NCI-H1694 (cell line): Measurements from ENCODE around the gene PTPN13.

Experiments
- DNase-seq: peaks from one replicate; lab custom pipeline; 2025; lab: John Stamatoyannopoulos, UW

PTPN13 gene

GRCh38 chr4:86818211-86818610 is 224.1 kb downstream of the PTPN13 start:
- DNase-seq, result no peak

GRCh38 chr4:86818841-86819240 is 224.7 kb downstream of the PTPN13 start:
- no peak for DNase-seq

GRCh38 chr4:86819561-86819960 is 225.4 kb downstream of the PTPN13 start:
- DNase-seq, result no peak

- DNase-seq, result no peak
These were observed 227.0 kb downstream of the PTPN13 start for GRCh38 chr4:86821151-86821550.

GRCh38 chr4:86822136-86822535 is 228.0 kb downstream of the PTPN13 start:
- DNase-seq, result no peak

GRCh38 chr4:86825511-86825910 is 231.4 kb downstream of the PTPN13 start:
- DNase-seq, result no peak

GRCh38 chr4:86831262-86832130 is 237.4 kb downstream of the PTPN13 start:
- DNase-seq, result no peak

GRCh38 chr4:86833615-86834014 is 239.5 kb downstream of the PTPN13 start:
- no peak for DNase-seq

GRCh38 chr4:86834901-86835300 is 240.8 kb downstream of the PTPN13 start:
- DNase-seq, result no peak

- no peak for DNase-seq
These were observed 241.6 kb downstream of the PTPN13 start for GRCh38 chr4:86835677-86836076.

GRCh38 chr4:86837691-86838503 is 243.8 kb downstream of the PTPN13 start:
- DNase-seq, result peak; percentile 35

- DNase-seq, result no peak
These were observed 246.7 kb downstream of the PTPN13 start for GRCh38 chr4:86840858-86841257.

GRCh38 chr4:86841309-86841708 is 247.2 kb downstream of the PTPN13 start:
- no peak for DNase-seq

GRCh38 chr4:86845593-86845992 is 251.5 kb downstream of the PTPN13 start:
- no peak for DNase-seq

GRCh38 chr4:86846921-86847320 is 252.8 kb downstream of the PTPN13 start:
- DNase-seq, result no peak

GRCh38 chr4:86847571-86847970 is 253.5 kb downstream of the PTPN13 start:
- no peak for DNase-seq

- no peak for DNase-seq
These were observed 254.0 kb downstream of the PTPN13 start for GRCh38 chr4:86848136-86848535.

GRCh38 chr4:86848732-86849619 is 254.9 kb downstream of the PTPN13 start, which contains the start of gene SLC10A6:
TSS of gene SLC10A6 (minus strand) at chr4:86849384. CDS start at chr4:86849115, 269 bp downstream.
- no peak for DNase-seq

GRCh38 chr4:86853209-86853608 is 259.1 kb downstream of the PTPN13 start:
- DNase-seq, result no peak

GRCh38 chr4:86855572-86855971 is 261.5 kb downstream of the PTPN13 start:
- no peak for DNase-seq

GRCh38 chr4:86856896-86857295 is 262.8 kb downstream of the PTPN13 start:
- no peak for DNase-seq
